HepG2 (cell line): ENCODE results near the gene TACC2. TPM values are rescaled to one million over a fixed set of nuclear protein-coding genes. Genes with fewer than 3 reads are reported as not detected.

Experiments used
- ATAC-seq: fragments of 200-7000 bp; cut with Tn5 transposase; 3 replicates; pipeline ENCODE4 v1.9.1; 2020; ENCODE audit warnings: mild to moderate bottlenecking, moderate library complexity
- BruUV-seq: library from RNA; stranded (reverse); fragments of 400-500 nt; replicated peaks from 2 replicates; lab custom pipeline; 2021; lab: Mats Ljungman, UMichigan
- CTCF ChIA-PET: fragments of 300-600 bp; formaldehyde crosslinking; extraction: SDS; loops from one replicate; lab custom pipeline; 2021; ENCODE audit warnings: low total read pairs, inconsistent platforms, low intra/inter-chr PET ratio; lab: Yijun Ruan, JAX
- POLR2A ChIA-PET: fragments of 350-600 bp; sonication (Branson Sonifier 250); formaldehyde crosslinking; loops from one replicate; lab custom pipeline; 2020; ENCODE audit warnings: antibody characterized with exemption, inconsistent platforms; lab: Yijun Ruan, JAX
- DNase-seq: peaks from one replicate; pipeline ENCODE4 v3.0.0-alpha.2; 2015; ENCODE audit warnings: low spot score
- FAIRE-seq: peaks from 3 replicates; lab custom pipeline; 2011; peaks lifted over from hg19 to GRCh38; lab: Jason Lieb, UNC
- H2AFZ ChIP-seq: one replicate; pipeline ENCODE4 v1.6.1; 2011; ENCODE audit warnings: low read length, inconsistent platforms
- H3K27ac ChIP-seq: fragments of 300-600 bp; 3 replicates; pipeline ENCODE4 v1.8.0; 2011; ENCODE audit warnings: mixed run types, mild to moderate bottlenecking, mixed read lengths, low read length, inconsistent platforms; ENCODE audit not compliant: insufficient read depth; ENCODE audit errors: extremely low read length
- H3K27me3 ChIP-seq, 2 experiments: fragments of 200-600 bp in 1 of 2; 2 replicates in 1 of 2; 3 replicates in 1 of 2; pipeline versions ENCODE4 v1.6.0 to v1.8.0; 2011; ENCODE audit warnings: low read length in 2 of 2, mild to moderate bottlenecking in 2 of 2, moderate library complexity in 2 of 2, inconsistent platforms in 1 of 2; ENCODE audit not compliant: insufficient read depth in 2 of 2, control insufficient read depth in 1 of 2
- H3K36me3 ChIP-seq, 2 experiments: fragments of 200-600 bp in 1 of 2; replicated peaks in 1 of 2; 2 replicates in 1 of 2; 3 replicates in 1 of 2; pipeline versions ENCODE4 v1.5.1 to v1.8.0; 2011; ENCODE audit warnings: low read length in 2 of 2, inconsistent platforms in 1 of 2; ENCODE audit not compliant: insufficient read depth in 2 of 2, control insufficient read depth in 1 of 2
- H3K4me1 ChIP-seq: 2 replicates; pipeline ENCODE4 v1.5.1; 2012; ENCODE audit warnings: low read length, inconsistent platforms; ENCODE audit not compliant: insufficient read depth
- H3K4me2 ChIP-seq: 2 replicates; pipeline ENCODE4 v1.6.0; 2011; ENCODE audit warnings: low read depth, low read length, inconsistent platforms
- H3K4me3 ChIP-seq, 3 experiments: fragments of 200-600 bp in 1 of 3; sonication (generic), shearing (Covaris generic) in 1 of 3; replicated peaks in 1 of 3; 2 replicates each; pipeline ENCODE4 v1.5.1; 2011 to 2016; ENCODE audit warnings: low read length in 3 of 3, inconsistent platforms in 2 of 3, low read depth in 2 of 3, mild to moderate bottlenecking in 2 of 3, control low read depth in 1 of 3, mixed read lengths in 1 of 3; ENCODE audit not compliant: insufficient read depth in 1 of 3
- H3K79me2 ChIP-seq: one replicate; pipeline ENCODE4 v1.6.1; 2011; ENCODE audit warnings: low read length, inconsistent platforms; ENCODE audit not compliant: insufficient read depth
- H3K9ac ChIP-seq: 2 replicates; pipeline ENCODE4 v1.6.0; 2011; ENCODE audit warnings: mild to moderate bottlenecking, low read depth, low read length, inconsistent platforms; ENCODE audit not compliant: insufficient read depth
- H3K9me3 ChIP-seq: 2 replicates; pipeline ENCODE4 v1.5.1; 2012; ENCODE audit warnings: mild to moderate bottlenecking, low read length
- H4K20me1 ChIP-seq: 2 replicates; pipeline ENCODE4 v1.6.0; 2011; ENCODE audit warnings: inconsistent platforms, mild to moderate bottlenecking, low read length, moderate library complexity; ENCODE audit not compliant: insufficient read depth
- DNMT3B ChIP-seq: conservative IDR thresholded peaks from 2 replicates; pipeline ENCODE4 v1.6.1; 2016; ENCODE audit warnings: missing biosample characterization, control low read depth
- ETV5 ChIP-seq: IDR thresholded peaks from 2 replicates; pipeline ENCODE4 v1.6.1; 2018; ENCODE audit warnings: missing biosample characterization, missing genetic modification reagents, inconsistent platforms, borderline replicate concordance
- NCOA5 ChIP-seq: sonication (generic); formaldehyde crosslinking; IDR thresholded peaks from 2 replicates; pipeline ENCODE4 v1.4.0; 2020; ENCODE audit warnings: missing genetic modification reagents
- NR2F1 ChIP-seq, 2 experiments: fragments of 450-650 bp in 1 of 2; formaldehyde crosslinking in 1 of 2; IDR thresholded peaks; 2 replicates each; pipeline versions ENCODE4 v1.5.0 to v1.6.1; 2016 to 2020; ENCODE audit warnings: mild to moderate bottlenecking in 1 of 2, missing compliant biosample characterization in 1 of 2, missing genetic modification reagents in 1 of 2, moderate library complexity in 1 of 2
- SYNCRIP ChIP-seq: fragments of 200-400 bp; formaldehyde crosslinking; IDR thresholded peaks from 2 replicates; pipeline ENCODE4 v1.6.1; 2018; ENCODE audit warnings: mild to moderate bottlenecking, low read depth, low read length; ENCODE audit not compliant: insufficient read depth
- ZNF17 ChIP-seq: sonication (generic); formaldehyde crosslinking; IDR thresholded peaks from 2 replicates; pipeline ENCODE4 v1.5.0; 2020; ENCODE audit warnings: mild to moderate bottlenecking, missing genetic modification reagents
- ZNF18 ChIP-seq: sonication (generic); formaldehyde crosslinking; IDR thresholded peaks from 2 replicates; pipeline ENCODE4 v1.8.0; 2022; ENCODE audit warnings: mild to moderate bottlenecking, missing genetic modification reagents; ENCODE audit not compliant: insufficient replicate concordance
- ZNF329 ChIP-seq: sonication (generic); formaldehyde crosslinking; IDR thresholded peaks from 2 replicates; pipeline ENCODE4 v1.9.0; 2021; ENCODE audit warnings: low read depth, mild to moderate bottlenecking, missing genetic modification reagents
- ZNF512 ChIP-seq: sonication (generic); formaldehyde crosslinking; IDR thresholded peaks from 2 replicates; pipeline ENCODE4 v1.4.0; 2020; ENCODE audit warnings: mild to moderate bottlenecking, missing genetic modification reagents
- ZNF781 ChIP-seq: sonication (generic); formaldehyde crosslinking; IDR thresholded peaks from 2 replicates; pipeline ENCODE4 v1.5.1; 2020; ENCODE audit warnings: borderline replicate concordance, mild to moderate bottlenecking, missing genetic modification reagents; ENCODE audit errors: not compliant biosample characterization
- ZNF839 ChIP-seq: sonication (generic); formaldehyde crosslinking; IDR thresholded peaks from 2 replicates; pipeline ENCODE4 v1.4.0; 2020; ENCODE audit warnings: missing genetic modification reagents, mild to moderate bottlenecking, borderline replicate concordance
- ZSCAN9 ChIP-seq: IDR thresholded peaks from 2 replicates; pipeline ENCODE4 v1.6.1; 2016; ENCODE audit warnings: borderline replicate concordance
- WGBS: methylation state at CpG from one replicate; pipeline ENCODE4 v1.1.6; 2017; ENCODE audit warnings: low lambda C conversion rate; 5-methylcytosine and 5-hydroxymethylcytosine counted together
- in situ Hi-C: cut with HindIII; loops from 2 replicates; pipeline ENCODE4 v1.10.0; 2017; ENCODE audit warnings: low pct_unique_long_range_greater_than_20kb; ENCODE audit not compliant: extremely low pct_ligation_motif_present
- intact Hi-C: fragments of 100-400 bp; cut with micrococcal nuclease; formaldehyde crosslinking; loops from one replicate; pipeline ENCODE4 v1.10.0; 2022; ENCODE audit not compliant: unreplicated experiment
- polyA plus RNA-seq, 8 experiments: library from polyadenylated mRNA; depleted of rRNA in 3 of 8; stranded (reverse) in 7 of 8; unstranded in 1 of 8; fragments of >200 nt; fragmentation: Illumina TruSeq in 4 of 8; extraction: Trizol in 4 of 8; gene quantifications; 2 replicates each; pipeline versions ENCODE4 v1.2.1 to v1.2.3, GENCODE V29; 2011 to 2016; ENCODE audit warnings: low read depth in 4 of 8, missing spikeins in 1 of 8, mixed read lengths in 1 of 8; ENCODE audit not compliant: insufficient read depth in 1 of 8
- total RNA-seq, 5 experiments: library from RNA; depleted of rRNA; stranded (reverse); fragments of >200 nt; fragmentation: Illumina TruSeq; extraction: Trizol; gene quantifications; 2 replicates each; pipeline ENCODE4 v1.2.3, GENCODE V29; 2016; ENCODE audit warnings: low read depth in 1 of 5

Gene TACC2
- total and polyA plus RNA-seq, 2 of the 13 experiments (the other 11 are each of a cell fraction or from before 2014, with no cell fraction given): 11.8 to 16.0 TPM

GRCh38 chr10:122239578-122240257 is 250.8 kb downstream of the TACC2 start:
- CTCF ChIA-PET: no interaction called here
- Histone ChIP-seq H2AFZ (no peak overlapping the region), H3K4me1 (peaks cover 17% of the 10 kb centered on the region; the same call in 1 of the 2 replicates), H3K27ac (no peak overlapping the region), H3K9me3 (no peaks in the 10 kb centered on the region), H3K4me3 (no peak overlapping the region), H3K27me3 (no peaks in the 10 kb centered on the region), H3K4me2 (no peak overlapping the region), H3K36me3 (peaks cover 13 to 50% of the 10 kb centered on the region in 2 experiments), H3K9ac (no peak overlapping the region), H4K20me1 (no peaks in the 10 kb centered on the region), H3K79me2 (no peaks in the 10 kb centered on the region)
- no peak for FAIRE-seq
- no peak for TF ChIP-seq ZNF781 (CRISPR knock-in tag)
- TF ChIP-seq ZSCAN9 (CRISPR knock-in tag): no peak
- no peak for DNase-seq
- BruUV-seq: no TSS peak
- POLR2A ChIA-PET: no interaction called here
- WGBS: 100% methylated on average over 10 of the region's 10 CpGs
- in situ Hi-C loops (no loop called here), intact Hi-C loops (no loop called here)
- ATAC-seq: no peak

- no TSS peak for BruUV-seq
- Histone ChIP-seq H3K79me2 (no peaks in the 10 kb centered on the region), H2AFZ (no peak overlapping the region), H4K20me1 (no peaks in the 10 kb centered on the region), H3K4me1 (peaks cover 17% of the 10 kb centered on the region; the same call in 1 of the 2 replicates), H3K9ac (no peak overlapping the region), H3K27ac (no peak overlapping the region), H3K36me3 (peaks cover 13 to 49% of the 10 kb centered on the region in 2 experiments), H3K4me3 (no peak overlapping the region), H3K27me3 (no peaks in the 10 kb centered on the region), H3K9me3 (no peaks in the 10 kb centered on the region), H3K4me2 (no peak overlapping the region)
- intact Hi-C loops: no loop called here
- ChIA-PET POLR2A (no interaction called here), CTCF (no interaction called here)
- DNase-seq: no peak
- FAIRE-seq: no peak
- WGBS: 100% methylated on average over 4 of the region's 6 CpGs
- in situ Hi-C loops: no loop called here
- ATAC-seq: no peak
- TF ChIP-seq DNMT3B (CRISPR knock-in tag): no peak
- no peak for TF ChIP-seq ZNF839
- TF ChIP-seq NR2F1 (CRISPR knock-in tag; IDR thresholded peaks at IDR 0.05): no peak
- no peak for TF ChIP-seq ZNF329 (CRISPR knock-in tag)
- TF ChIP-seq ETV5 (CRISPR knock-in tag): no peak
- no peak for TF ChIP-seq ZNF17
- no peak for TF ChIP-seq ZNF512
- TF ChIP-seq NCOA5 (CRISPR knock-in tag): no peak
- TF ChIP-seq ZNF18 (CRISPR knock-in tag): no peak
- TF ChIP-seq SYNCRIP: no peak
Observed at GRCh38 chr10:122240401-122240800, 251.4 kb downstream of the TACC2 start.
